ENCODE data around the gene GLCE.

- TF ChIP-seq CTCF (IDR thresholded peaks at IDR 0.05 in 8 of 11, conservative IDR thresholded peaks at IDR 0.05 in 3 of 11) (no peak), POLR2A (IDR thresholded peaks at IDR 0.05) (no peak), POLR2AphosphoS5 (IDR thresholded peaks at IDR 0.05) (no peak)
These were observed 53.4 kb downstream of the GLCE start for GRCh38 chr15:69213786-69214185.
